NCI-H187 (cell line): ENCODE data around the gene PMEPA1.

ENCODE experiments used
- DNase-seq, 2 experiments: peaks; one replicate each; lab custom pipeline; 2025; lab: John Stamatoyannopoulos, UW

PMEPA1 gene

DNA sequence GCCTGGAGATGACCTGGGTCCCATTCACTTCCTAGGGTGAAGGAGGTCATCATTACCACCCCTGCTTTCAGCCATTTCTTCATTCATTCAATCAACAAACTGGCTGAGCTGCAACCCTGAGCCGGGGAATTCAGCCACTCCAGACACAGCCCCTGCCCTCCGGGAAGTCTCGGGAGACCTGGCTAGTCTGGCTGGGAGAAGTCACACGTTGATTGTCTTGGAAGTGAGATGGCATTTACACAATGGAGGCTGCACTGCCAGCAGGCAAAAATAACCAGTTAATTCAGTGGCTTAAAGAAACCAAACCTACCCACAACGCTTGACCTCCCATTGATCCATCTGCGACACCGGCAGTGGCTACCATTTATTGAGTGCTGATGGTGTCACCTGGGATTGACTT lies 2.0 kb upstream of the PMEPA1 start:
- no peak for DNase-seq

DNA sequence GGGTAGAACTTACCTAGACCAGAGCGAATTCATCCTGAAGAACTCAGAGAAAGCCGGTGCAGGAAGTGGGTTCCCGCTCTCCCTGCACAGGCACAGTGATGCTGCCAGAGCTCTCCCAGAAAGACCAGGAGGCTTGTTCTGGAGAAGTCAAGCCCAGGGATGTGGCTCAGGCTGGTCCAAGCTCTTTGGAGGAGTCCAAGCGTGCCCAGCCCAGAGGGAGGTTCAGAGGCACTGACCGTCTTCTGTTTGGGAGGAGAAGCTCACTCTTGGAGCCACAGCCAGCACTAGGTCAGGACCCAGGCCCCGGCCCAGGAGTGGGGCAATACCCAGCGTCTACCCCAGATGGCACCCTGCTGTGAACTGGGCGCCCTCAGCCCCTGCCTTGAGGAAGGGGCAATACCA lies 1.5 kb upstream of the PMEPA1 start:
- DNase-seq, result no peak

DNA sequence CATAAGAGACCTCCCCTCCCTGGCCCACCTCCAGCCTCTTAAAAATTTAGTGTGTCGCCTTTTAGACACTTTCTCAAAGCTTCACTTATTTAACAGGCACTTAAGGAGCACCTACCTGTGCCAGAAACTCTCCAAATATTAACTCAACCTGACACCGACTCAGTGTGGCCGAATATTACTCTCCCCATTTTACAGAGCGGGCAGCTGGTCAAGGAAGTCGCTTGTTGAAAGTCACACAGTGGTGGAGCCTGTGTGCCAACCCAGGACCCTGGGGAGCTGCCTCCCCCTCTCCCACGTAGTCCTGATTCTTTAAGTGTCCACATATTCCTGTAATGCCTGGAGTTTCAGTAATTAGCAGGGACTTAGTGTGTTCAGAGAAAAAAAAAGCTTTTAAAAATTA lies 1.0 kb upstream of the PMEPA1 start:
- DNase-seq, result no peak

DNA sequence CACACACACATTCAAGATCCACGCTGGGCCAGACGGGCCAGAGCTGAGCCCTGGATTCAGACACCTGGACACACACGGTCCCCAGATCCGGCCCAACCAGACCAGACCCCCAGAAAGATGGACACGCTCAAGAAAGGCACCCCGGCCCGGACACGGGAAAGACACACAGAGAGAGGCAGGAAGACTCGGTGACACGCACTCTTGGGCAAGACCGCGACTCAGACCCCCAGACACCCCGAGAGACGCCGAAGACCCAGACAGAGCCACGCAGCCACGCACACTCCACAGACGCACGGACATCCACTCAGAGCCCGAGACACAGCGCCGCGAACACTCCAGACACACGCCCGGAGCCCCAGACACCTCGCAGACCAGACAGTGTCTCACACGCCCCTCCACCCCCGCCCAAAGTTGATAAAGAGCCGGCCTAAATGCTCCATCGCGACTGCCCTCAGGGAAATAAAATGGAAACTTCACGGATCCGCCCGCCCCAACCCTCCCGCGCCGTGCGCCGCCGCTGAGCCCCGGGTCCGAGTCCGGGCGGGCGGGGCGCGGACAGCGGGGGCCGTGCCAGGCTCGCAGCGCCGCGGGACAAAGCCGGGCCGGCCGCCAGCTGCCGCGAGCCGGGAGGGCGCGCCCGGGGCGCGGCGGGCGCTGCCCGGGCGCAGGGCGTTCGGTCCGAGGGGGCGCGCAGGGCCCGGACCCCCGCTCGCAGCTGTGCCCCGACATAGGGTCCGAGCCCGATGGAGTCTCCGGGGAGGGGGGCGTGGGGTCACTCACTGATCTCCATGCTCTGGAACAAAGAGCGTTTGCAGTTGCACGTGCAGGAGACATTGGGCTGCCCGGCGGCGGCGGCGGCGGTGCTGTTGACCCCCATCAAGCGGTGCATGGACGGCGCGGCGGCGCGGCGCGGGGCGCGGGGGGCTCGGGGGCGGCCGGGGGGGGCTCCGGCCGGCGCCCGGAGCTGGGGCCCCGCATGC lies 831 bp downstream of the PMEPA1 start:
- DNase-seq, result no peak

DNA sequence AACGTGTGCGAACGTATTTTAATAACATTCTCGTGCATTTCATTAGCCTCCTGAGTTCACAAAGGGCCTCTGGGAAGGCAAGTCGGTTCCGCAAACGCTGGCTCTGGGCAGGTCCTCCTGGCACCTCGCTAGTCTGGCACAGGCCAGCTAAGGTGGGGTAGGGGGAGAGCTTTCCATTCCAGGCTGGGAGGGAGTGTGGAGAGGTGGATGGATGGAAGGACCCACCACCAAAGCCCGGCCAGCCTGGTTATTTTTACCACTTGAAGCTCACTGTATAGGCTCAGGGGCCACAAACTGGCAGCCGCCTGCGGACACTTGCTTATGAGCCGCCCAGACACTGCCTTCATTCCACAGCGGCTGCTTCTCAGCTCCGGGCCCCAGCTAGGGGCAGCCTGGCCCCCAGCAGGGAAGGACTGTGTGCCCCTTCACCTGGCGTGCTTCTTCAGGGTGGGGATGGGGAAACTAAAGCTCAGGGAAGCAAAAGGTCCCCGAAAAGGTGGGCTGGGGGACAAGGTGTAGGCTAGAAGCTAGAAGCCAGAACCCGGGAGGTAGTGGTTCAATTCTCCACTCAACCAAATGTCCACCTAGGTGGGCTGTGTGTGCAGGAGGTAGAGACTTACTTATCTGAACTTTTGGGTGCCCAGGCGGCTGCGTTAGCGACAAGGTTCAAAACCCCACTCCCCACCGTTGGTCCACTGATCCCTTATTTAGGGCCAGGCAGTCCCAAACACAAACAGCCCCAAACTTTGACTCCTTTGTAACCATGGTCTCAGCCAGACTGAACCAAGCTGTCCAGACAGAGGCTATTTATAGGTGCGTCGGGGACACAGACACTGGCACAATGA lies 1.7 kb downstream of the PMEPA1 start:
- no peak for DNase-seq

DNA sequence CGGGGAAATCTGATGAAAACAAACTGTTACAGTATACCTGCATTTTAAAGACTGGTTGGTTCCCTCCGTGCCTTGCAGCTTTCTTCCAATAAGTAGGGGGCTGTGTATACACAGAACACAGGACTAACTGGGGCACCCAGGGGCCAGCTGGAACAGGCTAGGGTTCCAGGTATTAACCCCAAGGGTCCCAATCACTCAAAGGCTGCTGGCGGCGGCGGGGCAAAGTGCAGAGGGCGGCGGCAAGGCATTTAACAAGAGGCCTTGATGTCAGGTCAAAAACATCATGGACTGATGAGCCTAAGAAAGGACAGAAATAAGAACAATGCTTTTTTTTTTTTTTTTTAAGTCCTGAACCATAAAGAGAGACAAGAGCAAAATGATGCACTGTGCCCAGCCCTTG lies 2.5 kb downstream of the PMEPA1 start:
- DNase-seq, result no peak

DNA sequence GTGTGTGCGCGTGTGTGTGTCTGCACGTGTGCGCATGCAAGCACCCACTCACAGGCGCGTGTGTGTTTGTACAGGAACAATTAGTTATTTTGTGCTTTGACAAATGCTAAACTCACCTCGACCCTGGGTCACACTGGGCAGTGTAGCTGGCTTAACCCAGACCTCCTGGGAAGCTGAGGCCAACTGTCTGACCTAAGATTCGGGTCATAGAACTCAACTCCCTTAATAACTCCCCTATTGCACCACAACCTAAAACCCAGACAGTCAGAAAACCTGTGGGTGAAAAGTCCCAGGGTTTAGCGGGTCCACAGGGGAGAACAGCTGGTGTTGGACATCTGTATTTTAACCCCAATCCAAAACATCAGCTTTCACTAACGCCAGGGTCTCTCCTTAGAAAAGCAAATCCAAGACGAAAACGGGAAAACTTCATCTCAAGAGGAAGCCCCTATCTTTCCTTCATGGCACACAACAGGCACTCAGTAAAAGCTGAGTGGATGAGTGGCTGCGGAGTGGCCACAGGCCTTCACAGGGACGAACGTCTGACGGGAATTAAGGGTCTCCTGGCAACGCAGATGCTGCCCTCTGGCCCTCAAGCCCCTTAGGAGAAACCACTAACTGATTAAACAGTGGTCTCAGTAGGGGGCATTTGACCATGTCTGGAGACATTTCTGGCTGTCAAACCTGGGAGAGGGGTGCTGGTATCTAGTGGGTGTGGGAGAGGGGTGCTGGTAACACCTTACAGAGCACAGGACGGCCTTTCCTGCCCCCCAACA lies 4.5 kb downstream of the PMEPA1 start:
- no peak for DNase-seq

DNA sequence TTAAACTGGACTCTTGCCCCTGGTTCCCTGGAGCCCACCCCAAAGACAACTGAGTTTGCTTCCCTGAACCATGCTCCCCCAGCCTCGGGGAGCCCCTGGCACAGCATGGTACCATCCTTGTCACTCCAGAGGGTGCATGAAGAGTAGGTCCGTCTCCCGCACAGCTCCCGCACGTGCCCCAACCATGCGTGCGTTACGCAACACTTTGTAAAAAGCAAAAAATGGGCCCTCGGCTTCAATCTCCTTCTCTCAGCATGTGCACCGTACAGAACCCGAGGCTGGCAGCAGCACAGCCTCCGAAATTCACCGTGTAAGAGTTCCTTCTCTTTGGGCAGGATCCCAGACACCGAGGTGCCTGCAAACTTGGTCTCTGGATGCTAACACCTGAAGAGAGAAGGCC lies 5.6 kb downstream of the PMEPA1 start:
- no peak for DNase-seq

DNA sequence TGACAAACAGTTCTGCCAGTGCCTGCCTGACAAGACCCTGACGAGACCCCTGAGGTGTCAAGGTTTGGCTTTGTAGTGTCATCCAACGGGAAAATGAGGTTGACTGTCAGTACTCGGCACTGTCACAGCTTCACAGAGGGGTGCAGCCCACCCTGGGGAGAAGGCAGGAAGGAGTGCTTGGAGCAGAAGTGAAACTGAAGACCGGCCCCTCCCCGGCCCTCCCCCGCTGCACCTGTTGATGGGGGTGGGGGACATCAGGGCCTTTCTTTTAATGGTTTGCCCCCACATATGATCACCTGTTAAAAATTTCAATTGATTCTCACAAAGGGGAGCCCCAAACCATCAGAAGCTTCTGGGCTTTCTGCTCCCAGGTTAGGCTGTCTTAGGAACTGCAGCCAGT lies 6.8 kb downstream of the PMEPA1 start:
- DNase-seq, result no peak

DNA sequence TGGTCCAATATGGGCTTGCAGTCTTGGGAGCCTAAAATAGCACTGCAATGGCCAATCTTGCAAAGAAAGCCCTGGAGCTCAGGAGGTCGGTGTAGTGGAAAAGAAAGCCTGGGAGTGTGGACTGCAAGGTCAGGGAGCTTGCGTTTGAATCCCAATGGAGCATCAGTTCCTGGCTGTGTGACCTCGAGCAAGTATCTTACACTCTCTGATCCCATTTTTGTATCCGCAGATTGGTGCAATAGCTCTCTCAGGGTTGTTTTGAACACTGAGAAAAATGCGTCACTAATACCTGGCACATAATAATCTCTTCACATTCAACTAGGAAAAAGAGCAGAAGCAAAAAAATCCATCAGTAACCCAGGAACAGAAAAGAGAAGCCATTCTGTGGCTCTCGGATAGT lies 7.3 kb downstream of the PMEPA1 start:
- DNase-seq, result no peak

DNA sequence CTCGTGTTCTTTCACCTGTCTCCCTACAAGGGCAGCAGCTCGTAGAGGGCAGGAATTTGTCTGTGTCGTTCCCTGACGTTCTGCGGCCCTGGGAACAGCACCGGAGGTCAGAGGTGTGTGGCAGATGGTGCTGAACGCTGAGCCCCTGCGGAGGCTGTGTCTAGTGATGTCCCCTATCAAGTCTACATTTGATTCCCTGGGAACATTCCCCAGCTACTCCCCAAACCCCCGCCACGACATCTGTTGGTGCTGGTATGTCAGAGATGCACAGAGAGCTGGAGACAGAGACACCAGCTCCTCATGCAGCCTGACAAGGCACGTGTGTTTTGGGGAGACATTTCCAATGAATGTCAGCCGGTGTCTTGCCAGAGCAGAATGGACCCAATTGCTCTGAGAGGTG lies 7.7 kb downstream of the PMEPA1 start:
- no peak for DNase-seq

DNA sequence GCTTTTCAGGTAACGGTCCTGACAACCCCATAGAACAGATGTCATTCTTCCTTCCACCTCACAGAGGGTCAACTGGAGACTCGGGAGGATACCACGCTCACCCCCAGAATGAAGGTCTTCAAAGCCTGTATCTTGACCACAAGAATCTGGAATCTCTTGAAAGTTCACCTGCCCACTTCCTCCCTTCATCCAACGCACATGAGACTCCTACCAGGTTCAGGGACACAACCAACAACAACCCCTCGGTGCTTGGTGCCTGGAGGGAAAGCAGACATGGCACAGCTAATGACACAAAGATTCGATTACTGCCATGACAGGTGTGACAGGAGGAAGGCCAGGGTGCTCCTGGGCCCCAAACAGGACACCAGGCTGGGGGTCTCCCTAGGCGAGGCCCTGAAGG lies 8.2 kb downstream of the PMEPA1 start:
- no peak for DNase-seq

DNA sequence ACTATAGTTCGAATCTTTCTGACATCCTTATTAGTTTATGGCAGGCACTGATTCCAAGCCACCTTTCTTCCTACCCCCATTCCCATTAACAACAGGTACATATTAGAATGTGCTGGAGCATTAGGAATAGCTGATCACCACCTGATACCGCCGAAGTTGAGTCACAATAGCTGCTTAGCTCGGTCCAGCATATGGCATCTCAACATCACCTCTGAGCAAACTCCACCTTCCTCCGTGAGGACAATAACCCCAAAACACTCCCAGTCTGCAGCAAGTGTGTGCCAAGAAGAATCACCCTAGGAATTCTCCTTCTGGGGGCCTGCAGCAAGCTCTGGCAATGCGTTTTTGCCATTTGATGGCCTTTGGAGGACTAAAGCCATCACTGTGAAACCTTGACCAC lies 8.7 kb downstream of the PMEPA1 start:
- DNase-seq, result no peak

DNA sequence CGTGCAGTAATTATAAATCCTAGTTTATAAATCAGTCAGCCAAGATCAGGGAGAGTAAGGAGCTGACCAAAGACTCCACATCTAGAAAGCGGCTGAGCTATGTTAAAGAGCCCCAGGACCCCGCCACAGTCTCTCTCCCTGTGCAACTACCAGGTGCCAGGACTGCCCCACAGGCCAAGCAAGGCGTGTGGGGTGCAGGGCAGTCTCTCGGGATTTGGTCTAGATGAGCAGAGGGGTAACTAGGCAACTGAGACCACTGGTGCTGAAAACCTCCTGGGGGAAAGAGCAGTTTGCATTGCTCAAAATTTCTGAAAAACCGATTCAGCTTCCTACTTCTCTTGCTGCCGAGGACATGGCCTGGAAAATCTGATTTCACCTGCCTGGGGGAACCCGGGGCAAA lies 10.4 kb downstream of the PMEPA1 start:
- DNase-seq, result no peak

DNA sequence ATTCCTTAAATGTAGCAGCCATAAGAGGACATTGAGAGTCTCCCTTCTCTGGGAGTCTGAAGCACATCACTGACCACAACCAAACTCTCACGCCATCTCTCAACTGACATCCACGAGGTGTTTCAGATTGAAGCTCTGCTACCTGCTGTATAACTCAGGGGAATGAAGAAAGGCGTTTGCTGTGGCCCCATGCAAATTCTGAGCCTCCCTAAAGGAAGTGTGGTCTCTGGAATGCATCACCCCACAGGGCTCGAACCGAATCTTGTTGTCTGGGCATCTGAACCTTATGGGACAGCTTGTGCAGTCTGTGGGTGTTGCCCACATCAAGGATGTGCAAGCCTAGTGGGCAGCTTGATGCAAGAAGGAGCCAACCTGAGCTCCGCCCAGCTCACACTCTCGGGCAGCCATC lies 10.9 kb downstream of the PMEPA1 start:
- no peak for DNase-seq

DNA sequence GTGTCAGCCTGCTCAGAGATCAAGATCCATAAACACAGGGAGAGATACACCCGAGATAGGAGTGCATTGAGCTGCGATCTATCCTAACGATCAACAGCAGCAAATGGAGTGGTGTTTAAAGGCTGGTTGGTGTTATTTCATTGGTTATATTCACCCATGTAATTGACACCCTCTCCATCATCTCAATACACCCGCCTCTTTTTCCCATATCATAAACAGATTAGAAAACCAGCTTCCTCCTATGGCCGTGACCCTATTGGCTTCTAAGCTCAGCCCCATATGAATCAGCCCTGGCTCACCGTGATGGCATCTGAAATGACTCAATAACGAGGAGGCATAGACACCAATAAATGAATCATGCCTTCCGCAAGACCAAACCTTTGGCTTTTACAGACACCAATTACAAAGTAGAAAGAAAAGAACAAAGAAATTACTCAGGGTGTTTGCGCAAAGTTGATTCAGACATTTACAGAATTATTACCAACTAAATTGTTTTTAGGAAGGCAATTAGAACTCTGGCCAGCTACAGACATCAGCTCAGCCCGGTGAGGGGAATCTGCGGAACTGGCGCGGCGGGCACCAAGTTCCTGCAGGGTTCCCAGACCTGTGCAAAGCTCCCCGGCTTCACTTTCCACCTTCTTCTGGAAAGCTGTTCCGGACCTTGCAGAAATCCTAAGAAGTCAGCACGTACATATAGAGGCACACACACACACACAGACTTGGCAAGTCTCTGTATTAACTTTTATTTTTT lies 11.5 kb downstream of the PMEPA1 start:
- DNase-seq, result no peak

DNA sequence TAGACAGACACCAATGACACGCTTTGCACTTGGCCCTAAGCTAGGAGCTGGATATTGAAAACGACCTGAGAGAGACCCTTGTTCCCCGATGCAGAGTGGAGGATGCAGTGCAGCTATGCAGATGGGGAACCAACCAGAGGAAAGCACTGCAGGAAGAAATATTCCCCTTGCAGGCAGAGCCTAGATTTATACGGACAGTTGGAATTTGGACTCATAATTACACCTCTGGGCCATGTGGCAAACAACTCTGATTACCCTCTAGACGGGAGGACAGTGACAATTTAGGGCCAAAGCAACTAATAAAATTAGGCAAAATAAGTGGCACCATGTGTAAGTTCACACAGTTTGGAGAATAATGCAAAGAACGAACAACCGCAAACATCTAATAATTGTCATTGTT lies 12.3 kb downstream of the PMEPA1 start:
- no peak for DNase-seq

DNA sequence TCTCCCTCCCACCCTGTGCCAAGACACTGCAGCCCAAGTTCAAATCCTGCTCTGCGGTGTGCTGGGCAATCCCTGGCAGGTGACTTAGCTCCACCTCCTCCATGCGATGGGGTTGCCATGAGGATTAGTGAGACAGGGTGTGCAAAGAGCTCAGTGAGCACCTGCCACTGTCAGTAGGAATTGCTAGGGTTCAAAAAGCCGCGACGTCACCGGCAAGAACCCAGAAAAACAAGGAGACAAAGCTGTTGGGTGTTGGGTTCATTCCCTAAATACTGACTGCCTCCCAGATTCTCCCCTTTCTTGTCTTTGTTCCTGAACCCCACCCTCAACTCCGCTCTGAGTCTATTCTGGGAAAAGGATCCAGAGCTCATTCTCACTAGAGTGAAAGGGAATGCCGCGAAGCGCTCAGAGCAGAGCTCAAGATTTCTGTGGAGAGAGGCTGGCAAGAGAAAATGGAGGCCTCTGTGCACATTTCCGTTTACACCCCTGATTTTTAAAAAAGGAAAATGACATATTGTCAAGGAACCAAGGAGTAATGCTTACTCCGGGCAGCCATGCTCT lies 13.3 kb downstream of the PMEPA1 start:
- DNase-seq, result no peak

DNA sequence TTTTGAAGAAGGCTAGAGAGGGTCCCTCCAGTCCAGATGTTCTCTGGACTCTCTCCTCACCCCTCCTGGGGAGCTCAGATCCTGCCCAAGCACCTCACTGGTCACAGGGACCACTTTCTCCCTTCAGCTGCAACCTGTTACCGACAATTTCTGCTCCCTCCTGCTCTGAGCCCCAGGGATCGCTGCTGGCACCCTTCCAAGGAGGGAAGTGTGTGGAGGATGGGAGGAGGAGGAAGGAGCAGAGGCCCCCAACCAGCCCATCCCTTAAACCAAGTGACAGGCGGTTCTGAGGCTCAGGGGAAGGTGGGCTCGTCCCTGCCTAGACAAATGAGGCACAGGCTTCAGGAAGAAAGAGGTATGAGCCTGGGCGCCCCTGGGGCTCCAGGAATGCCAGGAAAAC lies 13.9 kb downstream of the PMEPA1 start:
- no peak for DNase-seq

DNA sequence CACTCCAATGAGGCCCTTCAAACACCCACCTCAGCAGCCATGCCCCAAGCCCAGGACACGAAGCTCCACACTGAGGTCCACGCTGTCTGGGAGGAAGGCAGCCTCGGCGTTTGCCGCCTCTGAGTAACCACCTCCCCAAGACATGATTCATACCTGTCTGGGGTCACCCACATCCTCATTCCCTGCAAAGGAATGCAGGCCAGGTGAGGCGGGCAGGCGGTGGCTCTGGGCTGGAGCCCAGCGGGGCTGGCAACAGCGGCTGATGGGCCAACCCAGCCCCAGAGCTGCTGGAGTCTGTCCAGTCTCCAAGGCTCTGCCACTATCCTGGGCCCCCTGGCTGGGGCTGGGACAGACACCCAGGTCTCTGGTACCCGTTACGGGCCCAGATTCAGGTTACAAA lies 14.8 kb downstream of the PMEPA1 start:
- DNase-seq, result no peak

DNA sequence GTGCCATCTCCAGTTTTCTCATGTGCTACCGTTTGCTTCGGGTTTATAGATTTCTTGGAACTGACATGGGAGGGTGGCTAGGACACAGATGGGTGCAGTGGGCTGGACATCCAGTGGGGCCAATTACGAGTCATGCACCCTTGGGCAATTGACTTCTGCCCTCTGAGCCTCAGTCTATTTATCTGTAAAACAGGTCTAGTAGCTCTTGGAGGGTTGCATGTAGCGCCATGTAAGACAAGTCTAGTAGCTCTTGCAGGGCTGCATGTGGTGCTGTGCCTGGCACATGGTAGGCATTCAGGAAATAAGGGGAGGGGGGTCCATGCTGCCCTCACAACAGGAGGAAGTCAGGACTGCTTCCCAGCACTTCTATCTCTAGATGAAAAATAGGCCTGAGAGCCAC lies 15.3 kb downstream of the PMEPA1 start:
- no peak for DNase-seq
